ENCODE measurements around the gene CACNA1S. TPM values are rescaled to one million over a fixed set of nuclear protein-coding genes. Genes with fewer than 3 reads are reported as not detected.

Gene CACNA1S
- total and polyA plus RNA-seq, 8 donors: under 0.01 TPM; not detected in 7

DNA sequence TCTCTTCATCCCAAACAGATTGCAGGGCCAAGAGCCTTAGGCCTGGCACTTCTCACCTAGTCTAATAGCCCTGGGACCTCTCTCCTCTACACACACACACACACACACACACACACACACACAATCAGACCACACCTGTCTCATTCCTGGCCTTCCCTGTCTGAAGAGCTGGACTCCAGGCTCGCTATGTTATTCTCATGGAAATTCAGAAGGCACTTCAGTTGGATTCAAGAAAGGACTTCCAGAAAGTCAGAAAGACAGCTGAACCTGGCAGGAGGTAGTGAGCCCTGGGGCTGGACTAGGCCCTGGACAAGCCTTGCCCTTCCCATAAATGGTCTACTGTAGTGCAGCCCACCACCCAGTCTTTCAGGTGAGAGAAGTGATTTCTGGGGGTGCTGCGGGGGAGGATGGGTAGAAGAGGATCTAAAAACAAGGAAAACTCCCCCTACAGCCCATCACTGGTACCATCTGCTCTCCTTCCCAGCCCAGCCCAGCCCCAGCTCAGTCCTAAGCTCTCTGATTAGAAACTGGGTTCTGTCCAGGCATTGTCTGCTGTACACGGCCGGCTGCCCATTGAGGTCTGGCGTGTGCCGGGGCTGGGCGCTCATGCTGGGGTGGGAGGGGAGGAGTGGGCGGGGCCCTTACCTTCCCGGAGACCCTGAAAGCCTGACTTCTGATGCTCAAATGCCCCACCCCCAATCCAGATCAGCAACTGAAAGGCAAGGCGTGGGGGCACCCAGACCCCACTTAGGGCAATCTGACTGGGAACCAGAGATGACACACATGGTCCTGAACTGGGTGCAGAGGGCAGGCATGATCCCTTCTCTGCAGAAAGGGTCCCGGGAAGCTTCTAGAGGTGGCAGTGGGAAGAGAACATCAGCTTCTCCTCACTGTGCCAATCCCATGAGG, 91.3 kb downstream of the CACNA1S start:
- FAIRE-seq (no peak), ATAC-seq (peak; percentile 37 to 58 (median 44)), DNase-seq (peak in 3 of 6 donors; percentile 30 to 54 (median 37))
- intact Hi-C loops (cut with DNase I): no loop called here
- 47 to 59% methylated on average over 11 of the region's 11 CpGs for WGBS, 2 donors
- H3K27me3 ChIP-seq: no peaks in the 10 kb centered on the region
- no peak overlapping the region for H3K27ac ChIP-seq
- TF ChIP-seq, protein P1, sequence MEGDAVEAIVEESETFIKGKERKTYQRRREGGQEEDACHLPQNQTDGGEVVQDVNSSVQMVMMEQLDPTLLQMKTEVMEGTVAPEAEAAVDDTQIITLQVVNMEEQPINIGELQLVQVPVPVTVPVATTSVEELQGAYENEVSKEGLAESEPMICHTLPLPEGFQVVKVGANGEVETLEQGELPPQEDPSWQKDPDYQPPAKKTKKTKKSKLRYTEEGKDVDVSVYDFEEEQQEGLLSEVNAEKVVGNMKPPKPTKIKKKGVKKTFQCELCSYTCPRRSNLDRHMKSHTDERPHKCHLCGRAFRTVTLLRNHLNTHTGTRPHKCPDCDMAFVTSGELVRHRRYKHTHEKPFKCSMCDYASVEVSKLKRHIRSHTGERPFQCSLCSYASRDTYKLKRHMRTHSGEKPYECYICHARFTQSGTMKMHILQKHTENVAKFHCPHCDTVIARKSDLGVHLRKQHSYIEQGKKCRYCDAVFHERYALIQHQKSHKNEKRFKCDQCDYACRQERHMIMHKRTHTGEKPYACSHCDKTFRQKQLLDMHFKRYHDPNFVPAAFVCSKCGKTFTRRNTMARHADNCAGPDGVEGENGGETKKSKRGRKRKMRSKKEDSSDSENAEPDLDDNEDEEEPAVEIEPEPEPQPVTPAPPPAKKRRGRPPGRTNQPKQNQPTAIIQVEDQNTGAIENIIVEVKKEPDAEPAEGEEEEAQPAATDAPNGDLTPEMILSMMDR (IDR thresholded peaks at IDR 0.05): no peak
- H3K9me3 ChIP-seq: no peaks in the 10 kb centered on the region
- peaks cover 0 to 4% (median 0%) of the 10 kb centered on the region in 3 donors for H3K4me1 ChIP-seq
- H3K36me3 ChIP-seq: no peaks in the 10 kb centered on the region
- H3K4me3 ChIP-seq: no peak overlapping the region

DNA sequence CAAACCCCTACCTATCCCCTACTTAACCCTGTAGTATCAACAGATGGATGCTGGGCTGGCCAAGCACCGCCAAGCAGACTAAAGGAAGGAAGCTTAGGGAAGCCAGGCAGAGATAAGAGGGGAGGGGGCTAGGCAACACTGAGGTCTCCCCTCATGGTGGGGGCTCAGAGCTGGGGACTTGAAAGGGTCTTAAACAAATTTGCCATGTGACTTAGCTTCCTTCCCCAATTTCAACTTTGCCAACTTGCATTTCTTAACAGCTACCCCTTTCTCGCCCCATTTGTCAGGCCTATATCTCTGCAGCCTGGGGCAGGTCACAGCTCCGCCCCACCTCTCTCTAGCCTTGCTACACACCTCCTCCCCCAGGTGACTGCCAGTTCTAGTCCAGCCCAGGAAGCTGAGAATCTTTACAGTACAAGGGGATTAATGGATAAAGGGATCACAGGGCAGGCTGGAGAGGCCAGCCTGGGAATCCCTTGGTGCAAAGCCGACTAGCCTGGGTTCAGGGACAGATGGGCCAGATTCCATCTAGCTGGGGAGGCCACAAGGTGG, 92.1 kb downstream of the CACNA1S start:
- no peak overlapping the region for H3K4me3 ChIP-seq
- 62 to 86% methylated on average over 4 of the region's 4 CpGs for WGBS, 2 donors
- ATAC-seq (peak in 1 of 4 donors; percentile 17), FAIRE-seq (no peak), DNase-seq (no peak)
- H3K27ac ChIP-seq: peak overlapping the region in 1 of 4 donors; percentile 12
- intact Hi-C loops (cut with DNase I): no loop called here
- no peaks in the 10 kb centered on the region for H3K9me3 ChIP-seq
- TF ChIP-seq, protein P1 (IDR thresholded peaks at IDR 0.05): no peak
- H3K4me1 ChIP-seq: peaks cover 0 to 4% (median 0%) of the 10 kb centered on the region in 3 donors
- H3K27me3 ChIP-seq: no peaks in the 10 kb centered on the region
- H3K36me3 ChIP-seq: no peaks in the 10 kb centered on the region

DNA sequence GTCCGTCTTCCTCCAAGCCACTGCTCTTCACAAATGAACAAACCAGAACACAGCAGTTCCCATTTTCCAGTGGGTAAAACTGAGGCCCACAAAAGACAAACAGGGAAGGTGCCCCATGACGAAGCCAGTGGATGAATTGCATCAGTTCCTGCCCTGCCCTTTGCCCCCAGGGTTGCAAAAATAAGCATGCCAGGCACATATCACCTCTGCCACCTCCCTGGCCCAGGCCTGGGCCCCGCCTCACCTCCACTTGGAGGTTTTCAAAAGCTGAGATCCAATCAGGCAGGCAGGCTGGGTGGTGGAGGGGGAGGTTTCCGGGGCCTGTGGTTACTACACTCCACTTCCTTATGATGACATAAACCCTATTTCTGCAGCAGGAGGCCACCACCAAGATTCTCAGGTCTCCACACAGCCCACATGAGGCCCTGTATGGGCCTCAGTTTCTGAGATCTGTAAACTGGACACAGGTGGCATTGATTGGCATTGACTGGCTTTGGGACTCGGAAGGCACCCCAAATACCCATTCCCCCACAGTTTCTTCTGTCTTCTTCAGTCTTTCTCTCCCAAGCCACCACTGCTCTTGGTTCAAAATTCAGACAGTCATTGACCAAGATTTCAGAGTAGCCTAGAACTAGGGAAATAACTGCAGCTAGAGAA, 92.8 kb downstream of the CACNA1S start:
- Histone ChIP-seq H3K36me3 (no peaks in the 10 kb centered on the region), H3K27ac (peak overlapping the region in 1 of 4 donors; percentile 12), H3K4me3 (no peak overlapping the region), H3K4me1 (peaks cover 0 to 4% (median 0%) of the 10 kb centered on the region in 3 donors), H3K27me3 (no peaks in the 10 kb centered on the region), H3K9me3 (no peaks in the 10 kb centered on the region)
- WGBS, 2 donors: 77 to 78% methylated on average over 5 of the region's 5 CpGs
- TF ChIP-seq, protein P1 (IDR thresholded peaks at IDR 0.05): no peak
- intact Hi-C loops (cut with DNase I): no loop called here
- ATAC-seq: peak; percentile 37 to 49 (median 38)
- DNase-seq: peak in 3 of 6 donors; percentile 48 to 57 (median 55)
- no peak for FAIRE-seq

DNA sequence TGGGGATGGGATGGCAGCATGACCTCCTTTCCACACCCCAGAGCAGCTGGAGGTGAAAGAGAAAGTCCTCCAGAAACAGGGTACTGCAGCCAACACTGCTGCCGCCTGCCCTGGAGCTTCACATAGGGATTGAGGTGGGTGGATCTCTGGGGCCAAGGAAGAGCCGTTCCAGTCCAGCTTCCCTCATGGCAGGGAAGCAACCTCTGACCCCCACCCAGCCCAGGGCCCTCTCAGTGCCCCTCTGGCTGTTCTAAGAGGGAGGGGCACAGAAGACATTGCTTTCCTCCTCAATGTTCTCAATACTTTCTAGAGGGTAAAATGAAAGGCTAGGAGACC, 94.4 kb downstream of the CACNA1S start:
- no peak for ATAC-seq
- DNase-seq: no peak
- Histone ChIP-seq H3K4me1 (peaks cover 0 to 4% (median 0%) of the 10 kb centered on the region in 3 donors), H3K36me3 (no peaks in the 10 kb centered on the region), H3K27ac (no peak overlapping the region), H3K27me3 (no peaks in the 10 kb centered on the region), H3K9me3 (no peaks in the 10 kb centered on the region), H3K4me3 (no peak overlapping the region)
- WGBS, 2 donors: 86 to 93% methylated on average over 2 of the region's 2 CpGs
- intact Hi-C loops (cut with DNase I): no loop called here
- no peak for FAIRE-seq
- TF ChIP-seq, protein P1 (IDR thresholded peaks at IDR 0.05): no peak

All from pancreas (tissue), 10 donors.